ENCODE results near the gene FOXR1. TPM values are rescaled to one million over a fixed set of nuclear protein-coding genes. Genes with fewer than 3 reads are reported as not detected.

The FOXR1 gene
- total RNA-seq, 1 donor: not detected

DNA sequence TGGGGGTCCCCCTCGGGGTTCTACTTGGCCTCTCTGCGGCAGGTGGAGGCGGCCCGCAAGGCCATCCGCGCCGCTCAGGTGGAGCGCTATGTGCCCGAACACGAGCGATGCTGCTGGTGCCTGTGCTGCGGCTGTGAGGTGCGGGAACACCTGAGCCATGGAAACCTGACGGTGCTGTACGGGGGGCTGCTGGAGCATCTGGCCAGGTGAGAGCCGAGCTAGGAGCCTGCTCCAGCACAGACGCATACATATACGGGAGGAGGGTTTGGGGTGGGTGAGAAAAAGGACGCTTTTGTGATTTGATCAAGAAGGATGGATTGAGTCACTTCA is 26.8 kb downstream of the FOXR1 start:
- DNase-seq (ENCODE audit: low read depth): no peak
- peak overlapping the region; percentile 97 for H3K4me3 ChIP-seq (ENCODE audit: low read depth, low read length)
- no peak for TF ChIP-seq CTCF (IDR thresholded peaks at IDR 0.05; ENCODE audit: insufficient read depth, low read length)

DNA sequence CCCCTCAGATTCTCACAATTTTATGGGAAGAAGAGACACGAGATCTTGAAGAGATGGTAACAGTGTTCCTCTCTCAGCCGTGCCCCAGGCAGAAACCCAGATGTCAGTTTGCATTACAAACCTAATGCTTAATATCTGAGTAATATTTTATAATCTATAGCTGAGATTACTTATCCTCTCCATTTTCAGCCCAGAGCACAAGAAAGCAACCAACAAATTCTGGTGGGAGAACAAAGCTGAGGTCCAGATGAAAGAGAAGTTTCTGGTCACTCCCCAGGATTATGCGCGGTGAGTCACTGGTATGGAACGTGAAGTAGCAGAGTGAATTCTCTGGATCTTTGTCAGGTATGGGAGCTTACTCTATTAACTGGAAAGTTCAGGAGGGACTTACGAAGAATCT is 27.3 kb downstream of the FOXR1 start:
- DNase-seq (ENCODE audit: low read depth): peak; percentile 78
- no peak for TF ChIP-seq CTCF (IDR thresholded peaks at IDR 0.05; ENCODE audit: insufficient read depth, low read length)
- H3K4me3 ChIP-seq (ENCODE audit: low read depth, low read length): peak overlapping the region; percentile 97

- no peak overlapping the region for H3K4me3 ChIP-seq (ENCODE audit: low read depth, low read length)
- TF ChIP-seq CTCF (IDR thresholded peaks at IDR 0.05; ENCODE audit: insufficient read depth, low read length): no peak
- DNase-seq (ENCODE audit: low read depth): no peak
Observed at GRCh38 chr11:119000906-119001305, 29.3 kb downstream of the FOXR1 start.

DNA sequence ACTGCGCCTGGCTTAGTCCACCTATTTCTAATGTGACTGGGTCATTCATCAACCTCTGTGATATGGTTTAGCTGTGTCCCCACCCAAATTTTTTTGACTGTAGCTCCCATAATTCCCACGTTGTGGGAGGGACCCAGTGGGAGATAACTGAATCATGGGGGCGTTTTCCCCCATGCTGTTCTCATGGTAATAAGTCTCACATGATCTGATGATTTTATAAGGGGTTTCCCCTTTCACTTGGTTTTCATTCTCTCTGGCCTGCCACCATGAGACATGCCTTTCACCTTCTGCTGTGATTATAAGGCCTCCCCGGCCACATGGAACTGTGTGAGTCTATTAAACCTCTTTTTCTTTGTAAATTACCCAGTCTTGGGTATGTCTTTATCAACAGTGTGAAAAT is 35.1 kb downstream of the FOXR1 start:
- no peak overlapping the region for H3K4me3 ChIP-seq (ENCODE audit: low read depth, low read length)
- no peak for DNase-seq (ENCODE audit: low read depth)
- TF ChIP-seq CTCF (IDR thresholded peaks at IDR 0.05; ENCODE audit: insufficient read depth, low read length): no peak

- H3K4me3 ChIP-seq (ENCODE audit: low read depth, low read length): no peak overlapping the region
- no peak for DNase-seq (ENCODE audit: low read depth)
- no peak for TF ChIP-seq CTCF (IDR thresholded peaks at IDR 0.05; ENCODE audit: insufficient read depth, low read length)
Observed at GRCh38 chr11:119011476-119012053, 40.0 kb downstream of the FOXR1 start.

DNA sequence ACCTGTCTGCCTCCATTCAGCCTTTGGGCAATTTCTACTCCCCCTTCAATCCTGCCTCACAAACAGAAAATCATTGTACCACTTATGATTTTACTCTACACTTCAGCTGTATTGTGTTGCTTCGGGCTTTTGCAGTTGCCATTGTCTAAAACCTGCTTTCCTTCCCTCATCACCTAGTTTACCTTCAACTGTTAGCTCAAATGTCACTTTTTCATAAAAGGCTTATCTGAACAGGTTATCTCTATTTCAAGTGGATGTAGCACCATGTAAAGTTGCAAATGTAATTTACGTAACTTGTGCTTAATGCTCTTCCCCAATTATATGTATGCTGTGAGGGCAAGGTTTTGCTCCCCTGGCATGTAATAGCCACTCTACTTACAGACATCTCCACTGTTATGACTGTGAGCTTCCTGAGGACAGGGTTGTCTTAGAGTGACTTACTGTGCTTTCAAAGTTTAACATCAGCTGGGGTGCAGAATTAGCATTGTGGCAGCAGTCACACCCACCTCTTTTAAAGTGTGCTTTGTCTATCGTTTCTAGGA is 41.1 kb downstream of the FOXR1 start:
- no peak for TF ChIP-seq CTCF (IDR thresholded peaks at IDR 0.05; ENCODE audit: insufficient read depth, low read length)
- DNase-seq (ENCODE audit: low read depth): no peak

More for the DNA sequence above, 41.1 kb downstream of the FOXR1 start:
- H3K4me3 ChIP-seq (ENCODE audit: low read depth, low read length): no peak overlapping the region
